GM18499 (cell line): Measurements from ENCODE around the gene B4GALT1.
A peak's percentile ranks its signal among the peaks of the same experiment; 100 is the strongest.

Experiments
- ATAC-seq: cut with Tn5 transposase; IDR thresholded peaks from one replicate; pipeline ENCODE4 v1.9.1; 2021; ENCODE audit warnings: moderate number of reproducible peaks; ENCODE audit not compliant: insufficient read depth, unreplicated experiment

B4GALT1 gene

GRCh38 chr9:33144551-33144950, 22.6 kb downstream of the B4GALT1 start:
- no peak for ATAC-seq

- ATAC-seq, result no peak
Observed at GRCh38 chr9:33143241-33143661, 23.9 kb downstream of the B4GALT1 start.

GRCh38 chr9:33142535-33142934, 24.6 kb downstream of the B4GALT1 start:
- ATAC-seq, result no peak

GRCh38 chr9:33140401-33141360, 26.5 kb downstream of the B4GALT1 start:
- no peak for ATAC-seq

GRCh38 chr9:33139421-33140228, 27.5 kb downstream of the B4GALT1 start:
- ATAC-seq, result no peak

- ATAC-seq, result no peak
Observed at GRCh38 chr9:33138768-33139167, 28.4 kb downstream of the B4GALT1 start.

- ATAC-seq, result no peak
Observed at GRCh38 chr9:33137781-33138264, 29.3 kb downstream of the B4GALT1 start.

GRCh38 chr9:33136721-33137670, 30.1 kb downstream of the B4GALT1 start:
- ATAC-seq, result no peak

GRCh38 chr9:33135470-33135958, 31.6 kb downstream of the B4GALT1 start:
- no peak for ATAC-seq

- ATAC-seq, result no peak
Observed at GRCh38 chr9:33135031-33135461, 32.1 kb downstream of the B4GALT1 start.

- no peak for ATAC-seq
Observed at GRCh38 chr9:33133186-33133585, 34.0 kb downstream of the B4GALT1 start.

- no peak for ATAC-seq
Observed at GRCh38 chr9:33131790-33132772, 35.1 kb downstream of the B4GALT1 start.

GRCh38 chr9:33130961-33131789, 36.0 kb downstream of the B4GALT1 start:
- no peak for ATAC-seq

GRCh38 chr9:33129886-33130881, 37.0 kb downstream of the B4GALT1 start:
- ATAC-seq, result peak; percentile 66

GRCh38 chr9:33129251-33129885, 37.8 kb downstream of the B4GALT1 start:
- no peak for ATAC-seq

GRCh38 chr9:33128570-33128969, 38.6 kb downstream of the B4GALT1 start:
- no peak for ATAC-seq
